IMR-90 (cell line): ENCODE results near the gene FUS. TPM values are rescaled to one million over a fixed set of nuclear protein-coding genes. Genes with fewer than 3 reads are reported as not detected.

Source experiments
- ATAC-seq: fragments of 200-7000 bp; cut with Tn5 transposase; 2 replicates; pipeline ENCODE4 v1.9.1; 2020; ENCODE audit warnings: low read depth, mild to moderate bottlenecking, moderate library complexity
- BruUV-seq: library from RNA; stranded (reverse); fragments of 400-500 nt; replicated peaks from 2 replicates; lab custom pipeline; 2021; lab: Mats Ljungman, UMichigan
- CTCF ChIA-PET: fragments of 300-600 bp; formaldehyde crosslinking; extraction: SDS; loops from one replicate; lab custom pipeline; 2021; ENCODE audit warnings: antibody characterized with exemption; lab: Yijun Ruan, JAX
- POLR2A ChIA-PET: fragments of 300-600 bp; sonication (Branson Sonifier 250); formaldehyde crosslinking; loops from one replicate; lab custom pipeline; 2022; ENCODE audit warnings: antibody characterized with exemption; ENCODE audit not compliant: unreplicated experiment; lab: Charles Lee
- DNase-seq: peaks from one replicate; pipeline ENCODE4 v3.0.0; 2013
- H2AFZ ChIP-seq: replicated peaks from 2 replicates; pipeline ENCODE3; 2013; ENCODE audit warnings: low read length, mild to moderate bottlenecking; ENCODE audit not compliant: poor library complexity
- H2AK5ac ChIP-seq: 2 replicates; pipeline ENCODE4 v1.6.1; 2013; ENCODE audit warnings: low read depth, low read length, inconsistent platforms
- H2AK9ac ChIP-seq: replicated peaks from 2 replicates; pipeline ENCODE3; 2013; ENCODE audit warnings: mild to moderate bottlenecking, low read depth, low read length, moderate library complexity; ENCODE audit not compliant: poor library complexity
- H2BK120ac ChIP-seq: 2 replicates; pipeline ENCODE4 v1.6.1; 2013; ENCODE audit warnings: low read depth, low read length, inconsistent platforms
- H2BK15ac ChIP-seq: 3 replicates; pipeline ENCODE4 v1.6.1; 2013; ENCODE audit warnings: low read depth, low read length, inconsistent platforms
- H2BK20ac ChIP-seq: 2 replicates; pipeline ENCODE4 v1.6.1; 2013; ENCODE audit warnings: low read depth, mild to moderate bottlenecking, inconsistent platforms, low read length, moderate library complexity
- H2BK5ac ChIP-seq: 2 replicates; pipeline ENCODE4 v1.6.1; 2013; ENCODE audit warnings: mild to moderate bottlenecking, low read depth, low read length, inconsistent platforms; ENCODE audit not compliant: poor library complexity, severe bottlenecking
- H3K14ac ChIP-seq: replicated peaks from 2 replicates; pipeline ENCODE4 v1.6.1; 2013; ENCODE audit warnings: low read depth, low read length, inconsistent platforms
- H3K18ac ChIP-seq: 2 replicates; pipeline ENCODE4 v1.6.1; 2013; ENCODE audit warnings: low read depth, low read length, control low read depth
- H3K23ac ChIP-seq: 2 replicates; pipeline ENCODE4 v1.6.1; 2013; ENCODE audit warnings: low read depth, low read length, inconsistent platforms
- H3K27ac ChIP-seq: 2 replicates; pipeline ENCODE4 v1.5.1; 2013; ENCODE audit warnings: mild to moderate bottlenecking, control low read depth, low read length; ENCODE audit not compliant: insufficient read depth
- H3K27me3 ChIP-seq: 2 replicates; pipeline ENCODE4 v1.6.1; 2013; ENCODE audit warnings: low read length; ENCODE audit not compliant: control insufficient read depth, insufficient read depth
- H3K36me3 ChIP-seq: 2 replicates; pipeline ENCODE4 v1.6.1; 2013; ENCODE audit warnings: low read length, mixed read lengths; ENCODE audit not compliant: control insufficient read depth, insufficient read depth
- H3K4ac ChIP-seq: 2 replicates; pipeline ENCODE4 v1.6.1; 2013; ENCODE audit warnings: low read depth, low read length, inconsistent platforms
- H3K4me1 ChIP-seq: 2 replicates; pipeline ENCODE4 v1.6.1; 2013; ENCODE audit warnings: low read length, mixed read lengths; ENCODE audit not compliant: control insufficient read depth, insufficient read depth
- H3K4me2 ChIP-seq: 2 replicates; pipeline ENCODE4 v1.6.1; 2013; ENCODE audit warnings: low read depth, mild to moderate bottlenecking, control low read depth, low read length, moderate library complexity
- H3K4me3 ChIP-seq: 2 replicates; pipeline ENCODE4 v1.5.1; 2013; ENCODE audit warnings: low read depth, mild to moderate bottlenecking, control low read depth, low read length, moderate library complexity; ENCODE audit not compliant: insufficient read depth
- H3K56ac ChIP-seq: 2 replicates; pipeline ENCODE4 v1.6.1; 2013; ENCODE audit warnings: low read length, inconsistent platforms; ENCODE audit not compliant: insufficient read depth; ENCODE audit errors: extremely low read depth
- H3K79me1 ChIP-seq, 2 experiments: 2 replicates each; pipeline ENCODE4 v1.6.1; 2013; ENCODE audit warnings: low read length in 2 of 2, inconsistent platforms in 1 of 2, low read depth in 1 of 2
- H3K9ac ChIP-seq: 2 replicates; pipeline ENCODE4 v1.6.1; 2013; ENCODE audit warnings: low read depth, low read length, control low read depth
- H3K9me1 ChIP-seq: 2 replicates; pipeline ENCODE4 v1.6.1; 2013; ENCODE audit warnings: low read length, inconsistent platforms; ENCODE audit not compliant: insufficient read depth
- H3K9me3 ChIP-seq: 2 replicates; pipeline ENCODE4 v1.6.1; 2013; ENCODE audit warnings: low read length; ENCODE audit not compliant: control insufficient read depth, insufficient read depth
- H4K20me1 ChIP-seq: 2 replicates; pipeline ENCODE4 v1.6.1; 2013; ENCODE audit warnings: low read length, inconsistent platforms; ENCODE audit not compliant: insufficient read depth
- H4K5ac ChIP-seq: 2 replicates; pipeline ENCODE4 v1.6.1; 2013; ENCODE audit warnings: mild to moderate bottlenecking, low read depth, low read length, control low read depth
- H4K8ac ChIP-seq, 2 experiments: 2 replicates each; pipeline ENCODE4 v1.6.1; 2013; ENCODE audit warnings: low read depth in 2 of 2, low read length in 2 of 2, control low read depth in 1 of 2, inconsistent platforms in 1 of 2
- H4K91ac ChIP-seq: 2 replicates; pipeline ENCODE4 v1.6.1; 2013; ENCODE audit warnings: low read depth, low read length, inconsistent platforms; ENCODE audit not compliant: insufficient read depth
- FOS ChIP-seq: fragments of 150-350 bp; IDR thresholded peaks from 2 replicates; pipeline ENCODE4 v1.6.1; 2016; ENCODE audit warnings: low read depth, low read length
- WGBS, 2 experiments: methylation state at CpG; one replicate each; pipeline versions ENCODE4 v1.1.5 to v1.1.7; 2013; ENCODE audit warnings: missing lambda C conversion rate in 2 of 2; ENCODE audit not compliant: insufficient read length in 1 of 2; ENCODE audit errors: extremely low coverage in 2 of 2; 5-methylcytosine and 5-hydroxymethylcytosine counted together
- dilution Hi-C: fragments of 300-500 bp; cut with HindIII; formaldehyde crosslinking; loops from one replicate; pipeline ENCODE4 v1.14.3; 2018; ENCODE audit warnings: low sequenced_read_pairs; ENCODE audit not compliant: unreplicated experiment
- in situ Hi-C: fragments of 300-500 bp; cut with MboI; formaldehyde crosslinking; loops from 3 replicates; pipeline ENCODE4 v1.14.3; 2019; ENCODE audit warnings: low sequenced_read_pairs, inconsistent platforms, mixed read lengths
- intact Hi-C: fragments of 100-400 bp; cut with micrococcal nuclease; formaldehyde crosslinking; loops from 2 replicates; pipeline ENCODE4 v1.10.0; 2022
- polyA plus RNA-seq, 3 experiments: library from polyadenylated mRNA; depleted of rRNA; stranded (reverse); fragments of >200 nt; gene quantifications; 2 replicates each; pipeline ENCODE4 v1.2.3, GENCODE V29; 2012; ENCODE audit warnings: low replicate concordance in 1 of 3
- total RNA-seq: library from RNA; depleted of rRNA; stranded (reverse); fragments of >200 nt; gene quantifications from 2 replicates; pipeline ENCODE4 v1.2.3, GENCODE V29; 2012
- TF ChIP-seq, protein P1 (sequence below): fragments of 150-350 bp; IDR thresholded peaks from 2 replicates; pipeline ENCODE4 v1.6.1; 2017; ENCODE audit warnings: mild to moderate bottlenecking, antibody characterized with exemption, low read length, low read depth

Gene FUS
- total and polyA plus RNA-seq, 2 of the 4 experiments (the other 2 are of a cell fraction): 42.8 to 340 TPM

DNA sequence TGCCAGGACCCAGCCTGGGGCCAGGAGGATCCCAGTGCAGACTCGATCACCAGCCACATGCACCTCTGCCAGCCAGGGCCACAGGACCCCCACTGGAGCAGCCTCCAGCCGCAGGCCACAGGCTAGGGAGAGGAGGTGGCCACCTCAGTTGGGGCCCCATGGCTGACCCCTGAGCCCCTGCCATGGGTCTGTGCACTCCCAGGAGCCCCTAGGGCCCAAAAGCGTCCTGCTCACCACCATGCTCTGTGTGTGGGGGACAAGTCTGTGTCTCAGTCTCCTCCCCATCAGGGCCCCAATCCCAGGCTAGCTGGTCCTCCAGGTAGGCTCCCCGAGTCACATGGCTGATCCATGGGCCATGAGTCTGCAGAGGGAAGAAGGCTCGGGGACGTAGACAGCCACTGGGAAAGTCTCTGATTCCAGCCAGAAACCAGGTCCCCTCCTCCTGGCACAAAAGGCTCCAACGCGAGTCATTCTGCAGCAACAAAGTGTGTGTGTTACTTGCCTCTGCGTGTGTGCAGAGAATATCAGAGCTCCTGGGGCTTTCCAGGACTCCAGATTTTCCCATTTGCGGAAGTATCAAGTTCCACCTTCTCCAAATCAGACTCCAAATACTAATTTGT, 38.3 kb upstream of the FUS start:
- no peaks in the 10 kb centered on the region; the same call in 1 of the 2 replicates for H4K20me1 ChIP-seq
- H3K18ac ChIP-seq: 0 out of 2 replicates have a peak overlapping the region, but pooled peaks have one; percentile 16
- WGBS, 2 experiments: 17% methylated on average over 5 of the region's 10 CpGs; no CpG with 5 or more reads in 1 of the 2 experiments
- peak overlapping the region; percentile 80 for H3K4ac ChIP-seq
- peak overlapping the region; percentile 48 to 93 for H4K8ac ChIP-seq
- H2AFZ ChIP-seq: peak overlapping the region; percentile 86
- DNase-seq (peak; percentile 84), ATAC-seq (peak; percentile 6)
- peak overlapping the region; percentile 87 for H3K4me2 ChIP-seq
- no TSS peak for BruUV-seq
- peak overlapping the region; percentile 72; the same call in 1 of the 2 replicates for H3K23ac ChIP-seq
- H3K27me3 ChIP-seq: peaks cover 4% of the 10 kb centered on the region; the same call in 1 of the 2 replicates
- H3K36me3 ChIP-seq: no peaks in the 10 kb centered on the region
- peak overlapping the region; percentile 52; the same call in 1 of the 2 replicates for H4K91ac ChIP-seq
- no peak overlapping the region; the same call in 1 of the 2 replicates for H2BK20ac ChIP-seq
- no peaks in the 10 kb centered on the region for H3K9me3 ChIP-seq
- H3K4me1 ChIP-seq: peaks cover 16% of the 10 kb centered on the region
- H3K79me1 ChIP-seq: peaks cover 0 to 7% of the 10 kb centered on the region in 2 experiments; a peak in 1 of 4 replicates
- H2BK15ac ChIP-seq: no peak overlapping the region; the same call in 2 of the 3 replicates
- intact Hi-C loops: loop anchor here (1.0 to 2.0 kb wide), 4 partner anchors 25 to 184 kb away; partner anchors contain the start of genes HSD3B7, KAT8, SETD1A and VKORC1
- H2AK9ac ChIP-seq: peak overlapping the region; percentile 80
- peak overlapping the region; percentile 86 for H2AK5ac ChIP-seq
- TF ChIP-seq, protein P1, sequence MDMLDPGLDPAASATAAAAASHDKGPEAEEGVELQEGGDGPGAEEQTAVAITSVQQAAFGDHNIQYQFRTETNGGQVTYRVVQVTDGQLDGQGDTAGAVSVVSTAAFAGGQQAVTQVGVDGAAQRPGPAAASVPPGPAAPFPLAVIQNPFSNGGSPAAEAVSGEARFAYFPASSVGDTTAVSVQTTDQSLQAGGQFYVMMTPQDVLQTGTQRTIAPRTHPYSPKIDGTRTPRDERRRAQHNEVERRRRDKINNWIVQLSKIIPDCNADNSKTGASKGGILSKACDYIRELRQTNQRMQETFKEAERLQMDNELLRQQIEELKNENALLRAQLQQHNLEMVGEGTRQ: peak; percentile 7; the same call in 1 of the 2 replicates
- TF ChIP-seq FOS: no peak
- CTCF ChIA-PET: interaction anchor here (0.7 to 2.2 kb wide), 17 partner anchors 10 to 328 kb away, joined by 3 to 13 read pairs (median 4); partner anchors contain the start of genes KAT8 and ZNF843
- dilution Hi-C loops: no loop called here
- in situ Hi-C loops: no loop called here
- H3K27ac ChIP-seq: peak overlapping the region; percentile 74
- peak overlapping the region; percentile 79 for H2BK5ac ChIP-seq
- H3K9me1 ChIP-seq: peaks cover 8% of the 10 kb centered on the region; the same call in 1 of the 2 replicates
- H3K56ac ChIP-seq: peak overlapping the region; percentile 35
- POLR2A ChIA-PET: interaction anchor here (0.9 to 1.8 kb wide), 3 partner anchors 24 to 157 kb away, joined by 3 to 9 read pairs (median 7); partner anchors contain the start of genes FUS, HSD3B7 and KAT8
- H3K4me3 ChIP-seq: peak overlapping the region; percentile 19; the same call in 1 of the 2 replicates
- peak overlapping the region; percentile 42 for H3K9ac ChIP-seq
- H3K14ac ChIP-seq: peak overlapping the region; percentile 41
- H4K5ac ChIP-seq: peak overlapping the region; percentile 42
- peak overlapping the region; percentile 49 for H2BK120ac ChIP-seq
